A549 treated with GW870086 at 1 μM for 4 hours (cell line): ENCODE measurements around the gene CD163. TPM values are rescaled to one million over a fixed set of nuclear protein-coding genes. Genes with fewer than 3 reads are reported as not detected.

Source experiments
- total RNA-seq: library from RNA; stranded (reverse); fragments of 200-300 nt; extraction: Qiagen RNA extraction; gene quantifications from 5 replicates; pipeline ENCODE4 v1.2.3, GENCODE V29; 2022; ENCODE audit warnings: low read depth

CD163 gene
- total RNA-seq, result 0.12 to 0.15 TPM in 2 of 5 replicates, not detected in the others

GRCh38 chr12:7503686-7504415 is at the start of gene CD163:
TSS of gene CD163 (minus strand) at chr12:7503777. CDS start at chr12:7503690, 87 bp downstream.

GRCh38 chr12:7444076-7444475 is 59.5 kb downstream of the CD163 start, which contains the start of gene CD163L1:
TSS of gene CD163L1 (minus strand) at chr12:7444153. CDS start at chr12:7444127, 26 bp downstream.

Other genes starting within 250 kb of the CD163 start
- not detected in 5 replicates for gene ACSM4, start 199.7 kb downstream of the CD163 start, total RNA-seq
- 0.17 to 0.74 TPM (median 0.33 TPM) in 5 replicates for gene CD163L1, start 59.6 kb downstream of the CD163 start, total RNA-seq
- gene APOBEC1, start 162.1 kb upstream of the CD163 start, total RNA-seq, result not detected in 5 replicates
- not detected in 5 replicates for gene GDF3, start 192.0 kb upstream of the CD163 start, total RNA-seq
- not detected in 5 replicates for gene DPPA3, start 207.7 kb upstream of the CD163 start, total RNA-seq
- gene CLEC4C, start 243.6 kb upstream of the CD163 start, total RNA-seq, result not detected in 5 replicates